HG03521 (cell line): Measurements from ENCODE around the gene ISLR2.

Experiments
- ATAC-seq: cut with Tn5 transposase; IDR thresholded peaks from one replicate; pipeline ENCODE4 v1.9.1; 2021; ENCODE audit warnings: mild to moderate bottlenecking, moderate library complexity; ENCODE audit not compliant: unreplicated experiment

The ISLR2 gene

DNA sequence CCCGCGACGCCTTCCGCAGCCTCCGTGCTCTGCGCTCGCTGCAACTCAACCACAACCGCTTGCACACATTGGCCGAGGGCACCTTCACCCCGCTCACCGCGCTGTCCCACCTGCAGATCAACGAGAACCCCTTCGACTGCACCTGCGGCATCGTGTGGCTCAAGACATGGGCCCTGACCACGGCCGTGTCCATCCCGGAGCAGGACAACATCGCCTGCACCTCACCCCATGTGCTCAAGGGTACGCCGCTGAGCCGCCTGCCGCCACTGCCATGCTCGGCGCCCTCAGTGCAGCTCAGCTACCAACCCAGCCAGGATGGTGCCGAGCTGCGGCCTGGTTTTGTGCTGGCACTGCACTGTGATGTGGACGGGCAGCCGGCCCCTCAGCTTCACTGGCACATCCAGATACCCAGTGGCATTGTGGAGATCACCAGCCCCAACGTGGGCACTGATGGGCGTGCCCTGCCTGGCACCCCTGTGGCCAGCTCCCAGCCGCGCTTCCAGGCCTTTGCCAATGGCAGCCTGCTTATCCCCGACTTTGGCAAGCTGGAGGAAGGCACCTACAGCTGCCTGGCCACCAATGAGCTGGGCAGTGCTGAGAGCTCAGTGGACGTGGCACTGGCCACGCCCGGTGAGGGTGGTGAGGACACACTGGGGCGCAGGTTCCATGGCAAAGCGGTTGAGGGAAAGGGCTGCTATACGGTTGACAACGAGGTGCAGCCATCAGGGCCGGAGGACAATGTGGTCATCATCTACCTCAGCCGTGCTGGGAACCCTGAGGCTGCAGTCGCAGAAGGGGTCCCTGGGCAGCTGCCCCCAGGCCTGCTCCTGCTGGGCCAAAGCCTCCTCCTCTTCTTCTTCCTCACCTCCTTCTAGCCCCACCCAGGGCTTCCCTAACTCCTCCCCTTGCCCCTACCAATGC, 45.1 kb downstream of the ISLR2 start:
- ATAC-seq: no peak

DNA sequence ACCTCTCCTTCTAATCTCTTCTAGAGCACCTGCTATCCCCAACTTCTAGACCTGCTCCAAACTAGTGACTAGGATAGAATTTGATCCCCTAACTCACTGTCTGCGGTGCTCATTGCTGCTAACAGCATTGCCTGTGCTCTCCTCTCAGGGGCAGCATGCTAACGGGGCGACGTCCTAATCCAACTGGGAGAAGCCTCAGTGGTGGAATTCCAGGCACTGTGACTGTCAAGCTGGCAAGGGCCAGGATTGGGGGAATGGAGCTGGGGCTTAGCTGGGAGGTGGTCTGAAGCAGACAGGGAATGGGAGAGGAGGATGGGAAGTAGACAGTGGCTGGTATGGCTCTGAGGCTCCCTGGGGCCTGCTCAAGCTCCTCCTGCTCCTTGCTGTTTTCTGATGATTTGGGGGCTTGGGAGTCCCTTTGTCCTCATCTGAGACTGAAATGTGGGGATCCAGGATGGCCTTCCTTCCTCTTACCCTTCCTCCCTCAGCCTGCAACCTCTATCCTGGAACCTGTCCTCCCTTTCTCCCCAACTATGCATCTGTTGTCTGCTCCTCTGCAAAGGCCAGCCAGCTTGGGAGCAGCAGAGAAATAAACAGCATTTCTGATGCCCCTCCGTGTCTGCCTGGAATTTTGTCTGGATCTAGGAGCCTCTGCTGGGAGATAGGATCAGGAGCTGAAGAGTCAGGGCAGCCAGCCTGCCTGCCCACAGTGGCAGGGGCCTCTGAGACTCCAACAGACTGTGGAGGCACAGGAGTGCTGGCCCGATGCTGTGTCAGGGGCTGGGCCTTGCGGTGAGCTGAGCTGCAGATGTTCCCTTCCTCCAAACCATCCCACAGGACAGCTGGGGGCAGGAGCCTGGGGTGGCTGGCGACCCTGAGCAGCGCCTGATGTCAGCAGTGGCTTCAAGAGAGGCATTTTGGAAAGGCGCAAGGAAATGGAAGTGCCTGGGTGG, 46.2 kb downstream of the ISLR2 start:
- no peak for ATAC-seq

DNA sequence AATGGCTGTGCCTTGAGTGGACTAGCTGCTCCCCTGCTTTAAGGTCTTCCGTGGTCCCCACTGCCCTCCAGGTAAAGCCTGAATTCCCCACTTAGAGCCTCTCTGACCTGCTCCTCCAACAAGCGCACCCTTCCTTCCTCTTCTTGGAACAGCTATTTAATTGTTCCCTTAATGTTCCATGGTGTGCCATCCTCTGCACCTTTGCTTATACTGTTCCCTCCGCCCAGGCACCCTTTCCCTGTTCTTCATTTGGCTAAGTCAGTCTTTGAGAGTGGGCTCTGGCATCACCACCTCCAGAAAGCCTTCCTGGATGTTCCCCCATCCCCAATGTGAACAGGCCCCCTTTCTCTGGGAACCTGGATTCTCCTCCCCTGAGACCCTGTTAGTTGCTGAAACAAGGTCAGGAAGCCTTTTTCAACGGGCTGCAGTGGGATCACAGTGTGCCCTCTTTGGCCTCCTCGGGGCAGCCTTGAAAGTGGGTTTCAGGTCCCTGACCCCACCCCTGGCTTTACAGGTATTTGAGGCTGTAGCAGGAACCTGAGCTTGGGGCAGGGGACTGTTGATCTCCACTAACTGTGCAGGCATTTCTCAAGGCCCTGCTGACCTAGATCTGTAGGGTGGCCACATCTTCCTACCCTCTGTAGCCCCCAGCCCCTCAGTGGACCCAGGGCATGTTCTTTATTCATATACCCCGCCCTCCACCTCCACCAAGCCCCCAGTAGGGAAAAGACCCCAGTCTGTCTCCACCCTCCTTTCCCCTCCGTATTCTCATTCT, 48.1 kb downstream of the ISLR2 start:
- ATAC-seq: no peak

DNA sequence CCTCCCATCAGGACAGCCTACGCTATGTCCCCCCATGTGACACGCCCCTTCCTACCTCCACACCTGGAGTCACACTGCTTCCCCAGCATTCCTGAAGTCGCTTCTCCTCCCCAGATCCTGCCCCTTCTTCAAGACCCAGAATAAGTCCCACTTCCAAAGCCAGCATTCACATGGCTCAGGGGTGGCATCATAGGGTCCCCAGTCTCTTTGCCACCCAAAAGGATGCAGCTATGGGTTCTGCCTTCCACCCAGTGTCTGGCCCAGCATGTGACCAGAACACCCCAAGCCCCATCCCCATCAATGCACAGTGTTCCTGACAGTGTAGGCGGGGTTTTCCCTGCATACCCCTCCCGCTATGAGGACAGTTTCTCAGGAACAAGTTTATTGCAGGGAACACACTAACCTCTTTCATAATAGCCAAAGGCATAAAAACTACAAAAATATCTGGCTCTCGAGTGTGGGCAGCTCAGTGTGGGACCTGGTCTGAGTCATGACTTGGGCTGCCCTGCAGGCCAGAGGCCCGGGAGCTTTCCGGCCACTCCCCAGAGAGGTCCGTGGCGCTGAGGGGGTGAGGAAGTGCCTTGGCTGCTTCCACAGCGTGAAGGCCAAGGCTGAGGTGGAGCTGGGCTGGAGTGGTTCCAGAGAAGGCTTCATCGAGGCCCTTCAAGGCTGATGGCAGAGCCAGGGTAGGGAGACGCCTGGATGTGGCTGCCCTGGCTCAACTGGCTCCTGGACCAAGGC, 48.9 kb downstream of the ISLR2 start:
- ATAC-seq: no peak

DNA sequence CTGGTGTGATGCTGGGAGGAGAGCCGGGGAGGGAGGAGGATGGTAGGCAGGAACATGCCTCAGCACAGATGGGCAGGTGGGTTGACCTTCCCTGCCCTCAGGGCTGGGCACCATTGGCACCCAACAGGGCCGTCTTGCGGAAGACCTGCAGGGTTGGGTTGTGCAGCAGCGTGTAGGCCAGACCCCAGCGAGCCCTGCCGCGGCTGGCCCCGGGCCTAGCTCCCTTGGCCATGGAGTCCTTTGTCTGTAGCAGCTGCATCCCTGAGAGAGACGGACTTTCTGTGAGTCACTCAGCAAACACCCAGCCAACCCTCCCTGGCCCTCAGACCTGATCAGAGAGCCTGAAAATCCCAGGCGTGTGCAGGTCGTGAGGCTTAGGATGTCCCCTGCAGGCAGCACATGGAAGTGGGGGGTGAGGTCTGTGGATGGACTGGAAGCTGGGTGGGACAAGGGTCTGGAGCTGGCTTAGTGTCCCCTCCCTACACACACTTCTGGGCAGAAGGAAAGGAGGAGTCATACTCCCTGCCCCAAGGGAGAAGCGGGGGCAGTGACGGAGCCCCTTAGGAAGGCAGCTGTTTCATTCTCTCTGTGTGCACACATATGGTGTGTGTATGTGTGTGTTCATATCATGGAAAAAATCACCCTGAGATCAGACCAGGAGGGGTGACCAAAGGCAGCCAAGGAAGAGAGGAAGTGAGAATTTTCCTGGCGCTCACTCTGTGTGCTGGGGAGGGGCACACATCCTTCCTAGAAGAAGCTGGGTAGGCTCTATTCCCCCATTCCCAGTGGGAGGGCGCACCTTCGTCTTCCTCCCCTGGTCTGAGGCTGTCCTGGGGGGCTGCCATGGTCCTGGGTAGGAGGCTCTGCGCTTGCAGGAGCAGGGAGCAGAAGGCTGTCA, 49.8 kb downstream of the ISLR2 start:
- ATAC-seq: no peak

DNA sequence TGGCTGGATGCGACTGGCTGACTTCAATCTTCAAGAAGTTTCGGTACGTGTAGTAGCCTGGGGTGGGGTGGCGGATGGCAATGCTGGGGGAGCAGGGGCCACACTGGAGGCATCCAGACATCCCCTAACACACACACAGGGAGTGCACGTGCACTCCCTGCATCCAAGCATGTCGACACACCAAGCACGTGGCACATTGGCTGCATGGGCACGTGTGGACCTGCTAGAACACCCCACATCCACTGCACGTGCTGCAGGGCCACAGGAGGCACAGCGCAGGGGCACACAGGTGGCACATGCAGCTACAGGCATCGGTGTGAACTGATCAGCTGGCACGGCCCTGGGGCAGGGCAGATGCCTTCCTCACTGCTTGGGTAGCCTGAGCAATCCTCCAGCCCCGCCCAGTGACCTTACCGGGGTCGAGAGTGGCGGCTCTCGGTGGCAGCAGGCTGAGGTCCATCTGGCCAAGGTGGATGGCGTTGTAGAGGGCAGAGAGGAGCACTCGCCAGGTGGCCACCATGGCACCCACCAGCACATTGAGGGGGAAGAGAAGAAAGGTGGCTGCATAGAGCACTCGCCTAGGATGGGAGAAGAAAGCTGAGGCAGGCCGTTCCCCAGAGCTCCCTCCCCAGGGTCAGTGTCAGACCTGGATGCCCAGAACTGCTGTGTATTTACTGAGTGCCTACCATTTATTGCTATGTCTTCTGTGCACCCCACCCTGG, 50.7 kb downstream of the ISLR2 start:
- no peak for ATAC-seq

DNA sequence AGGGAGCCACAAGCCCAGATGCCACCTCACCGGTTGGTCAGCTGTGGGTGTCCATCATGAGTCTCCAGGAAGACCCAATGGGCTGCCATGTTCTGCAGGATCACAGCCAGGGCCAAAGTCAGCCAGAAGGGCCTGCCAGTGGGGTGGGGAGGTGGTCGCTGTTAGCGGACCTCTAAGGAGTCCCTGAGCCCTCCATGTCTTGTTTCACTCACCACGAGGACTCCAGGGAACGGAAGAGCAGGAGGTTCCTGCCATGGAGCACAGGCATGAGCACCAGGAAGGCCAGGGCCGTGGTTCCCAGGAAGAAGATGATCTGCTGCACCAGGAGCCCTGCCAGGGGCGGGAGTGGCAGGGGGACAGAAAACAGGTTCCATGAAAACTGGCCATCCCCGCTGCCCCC, 51.7 kb downstream of the ISLR2 start:
- ATAC-seq: no peak

DNA sequence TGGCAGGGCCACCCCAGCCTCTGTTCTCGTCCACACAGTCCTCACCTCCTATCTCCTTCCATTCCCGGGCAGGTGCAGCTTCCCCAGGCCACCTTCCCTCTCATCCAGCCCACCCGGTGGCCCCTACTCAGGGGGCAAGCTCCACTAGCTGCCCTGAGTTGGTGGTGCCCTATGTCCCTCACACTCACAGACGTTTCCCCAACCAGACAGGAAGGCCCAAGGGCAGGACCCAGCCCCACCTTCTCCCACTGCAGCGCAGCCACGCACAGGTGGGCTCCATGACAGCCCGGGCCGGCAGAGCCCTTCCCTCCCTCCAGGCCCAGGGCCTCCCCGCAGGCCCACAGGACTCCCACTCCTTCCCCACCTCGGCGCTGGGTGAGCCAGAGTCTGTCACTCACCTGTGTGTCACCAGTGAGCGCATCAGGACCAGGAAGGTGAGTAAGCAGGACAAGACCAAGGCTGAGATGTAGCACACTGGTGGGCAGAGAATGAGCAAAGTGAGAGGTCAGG, 54.3 kb downstream of the ISLR2 start:
- no peak for ATAC-seq

DNA sequence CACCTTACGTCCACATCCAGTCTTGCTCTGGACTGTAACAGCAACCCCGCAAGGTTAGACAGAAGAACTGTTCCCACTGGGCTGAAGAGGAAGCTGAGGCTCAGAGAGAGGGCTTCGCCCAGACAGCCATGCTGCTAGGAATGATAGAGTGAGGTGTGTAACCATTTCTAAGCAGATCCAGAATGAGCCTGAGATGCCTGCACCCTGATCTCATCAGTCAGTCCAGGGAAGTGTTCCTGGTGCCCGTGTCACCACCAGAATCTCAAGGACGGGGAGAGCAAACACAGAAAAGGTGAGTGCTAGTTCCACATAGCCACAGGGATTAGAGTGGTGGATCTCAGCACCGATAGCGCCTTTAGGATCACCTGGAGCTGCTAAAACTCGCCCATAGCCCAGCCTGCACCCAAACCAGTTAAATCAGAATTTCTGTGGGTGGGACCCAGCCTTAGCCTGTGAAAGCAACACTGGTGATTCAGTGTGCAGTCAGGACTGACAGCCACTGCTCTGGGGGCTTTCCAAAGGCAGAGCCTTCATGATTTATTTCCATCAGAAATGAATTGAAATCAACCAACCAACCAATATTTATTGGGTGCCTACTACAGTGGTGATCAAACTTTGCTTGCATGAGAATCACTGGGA, 55.4 kb downstream of the ISLR2 start:
- ATAC-seq: no peak
